CD4-positive, CD25-positive, alpha-beta regulatory T cell (primary cell): Measurements from ENCODE around the gene WDR93. TPM values are rescaled to one million over a fixed set of nuclear protein-coding genes. Genes with fewer than 3 reads are reported as not detected.
A peak's percentile ranks its signal among the peaks of the same experiment; 100 is the strongest.

Experiments used
- ATAC-seq, 2 donors: fragments of 150-1000 bp; cut with Tn5 transposase; one replicate each; pipeline ENCODE4 v1.10.0; 2021; ENCODE audit warnings: low read depth in 2 of 2, moderate number of reproducible peaks in 2 of 2, moderate library complexity in 1 of 2
- DNase-seq, 3 donors: peaks; one replicate each; pipeline versions ENCODE4 v3.0.0 to v3.0.0-alpha.2; 2012 to 2022; ENCODE audit warnings: mixed read lengths in 1 of 3
- H3K27ac ChIP-seq: one replicate; pipeline ENCODE4 v1.7.0; 2013; ENCODE audit warnings: mild to moderate bottlenecking, low read length; ENCODE audit not compliant: insufficient read depth, poor library complexity, severe bottlenecking
- H3K27me3 ChIP-seq: one replicate; pipeline ENCODE4 v1.7.0; 2013; ENCODE audit warnings: low read length; ENCODE audit not compliant: control insufficient read depth, insufficient read depth
- H3K36me3 ChIP-seq: one replicate; pipeline ENCODE4 v1.7.0; 2013; ENCODE audit warnings: mild to moderate bottlenecking, low read length, moderate library complexity; ENCODE audit not compliant: control insufficient read depth, insufficient read depth
- H3K4me1 ChIP-seq: 2 replicates; pipeline ENCODE4 v1.7.0; 2013; ENCODE audit warnings: mild to moderate bottlenecking, low read length; ENCODE audit not compliant: insufficient read depth, control insufficient read depth, poor library complexity, severe bottlenecking
- H3K4me3 ChIP-seq: one replicate; pipeline ENCODE4 v1.7.0; 2013; ENCODE audit warnings: low read depth, mild to moderate bottlenecking, low read length, moderate library complexity
- H3K9me3 ChIP-seq, 2 experiments: 1 replicate in 1 of 2; 2 replicates in 1 of 2; pipeline ENCODE4 v1.7.0; 2013; ENCODE audit warnings: low read length in 2 of 2, mild to moderate bottlenecking in 1 of 2, moderate library complexity in 1 of 2; ENCODE audit not compliant: control insufficient read depth in 2 of 2
- H3K27ac Mint-ChIP-seq, 3 donors: one replicate each; pipeline ENCODE4 v1.8.0; 2020 to 2022; ENCODE audit warnings: mild to moderate bottlenecking in 3 of 3, mixed read lengths in 3 of 3, moderate library complexity in 2 of 3
- H3K27me3 Mint-ChIP-seq: one replicate; pipeline ENCODE4 v1.8.0; 2022; ENCODE audit warnings: mild to moderate bottlenecking, mixed read lengths
- H3K36me3 Mint-ChIP-seq: one replicate; pipeline ENCODE4 v1.8.0; 2020; ENCODE audit warnings: mixed read lengths
- H3K4me1 Mint-ChIP-seq, 4 donors: one replicate each; pipeline ENCODE4 v1.8.0; 2020 to 2022; ENCODE audit warnings: mixed read lengths in 4 of 4, mild to moderate bottlenecking in 1 of 4
- H3K4me3 Mint-ChIP-seq, 4 donors: one replicate each; pipeline ENCODE4 v1.8.0; 2020 to 2022; ENCODE audit warnings: mild to moderate bottlenecking in 4 of 4, mixed read lengths in 4 of 4, moderate library complexity in 3 of 4
- H3K9me3 Mint-ChIP-seq, 7 donors: one replicate each; pipeline ENCODE4 v1.8.0; 2020 to 2022; ENCODE audit warnings: mixed read lengths in 7 of 7, mild to moderate bottlenecking in 3 of 7, moderate library complexity in 2 of 7
- polyA plus RNA-seq, 4 donors: library from polyadenylated mRNA; unstranded; fragments of 300-500 nt; fragmentation: Illumina TruSeq; gene quantifications; one replicate each; pipeline ENCODE4 v1.2.3, GENCODE V29; 2021
- total RNA-seq: library from RNA; stranded (reverse); gene quantifications from one replicate; pipeline ENCODE4 v1.2.3, GENCODE V29; 2022

Gene WDR93
- total and polyA plus RNA-seq, 5 donors from 2014 or later, result not detected

DNA sequence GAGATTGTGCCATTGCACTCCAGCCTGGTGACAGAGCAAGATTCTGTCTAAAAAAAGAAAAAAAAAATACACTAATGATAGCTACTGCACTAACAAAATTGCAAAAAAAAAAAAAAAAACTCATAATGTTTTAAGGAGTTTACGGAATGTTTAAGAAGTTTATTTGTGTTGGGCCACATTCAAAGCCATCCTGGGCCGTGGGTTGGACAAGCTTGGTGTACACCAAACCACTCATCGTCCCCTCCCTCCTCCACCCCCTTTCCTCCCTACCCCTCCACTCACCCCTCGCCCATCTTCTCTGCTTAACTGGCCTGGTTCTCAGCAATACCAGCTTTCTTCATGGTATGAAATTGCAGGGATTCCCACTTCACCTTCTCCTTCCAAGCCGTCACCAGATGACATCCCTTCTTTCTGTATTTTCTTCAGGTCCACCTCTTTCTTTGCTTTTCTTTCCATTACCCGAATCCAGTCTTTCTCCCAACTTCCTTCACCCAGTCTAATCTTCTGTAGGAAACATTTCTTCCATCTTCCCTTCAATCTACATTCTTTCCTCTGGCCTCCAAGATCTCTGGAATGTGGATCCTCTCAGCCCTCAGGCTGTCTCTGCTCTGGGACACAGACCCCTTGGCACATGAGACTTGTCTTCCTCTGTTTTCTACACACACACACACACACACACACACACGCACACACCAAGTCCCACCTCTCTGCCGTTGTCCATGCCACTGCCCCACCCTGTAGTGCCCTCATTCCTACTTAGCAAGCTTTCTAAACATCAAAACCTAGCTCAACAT is 63.9 kb downstream of the WDR93 start:
- Mint-ChIP-seq H3K9me3 (no peaks in the 10 kb centered on the region), H3K4me1 (peaks cover 0 to 3% (median under 1%) of the 10 kb centered on the region in 4 donors), H3K36me3 (no peaks in the 10 kb centered on the region), H3K27ac (no peak overlapping the region), H3K4me3 (no peak overlapping the region), H3K27me3 (peaks cover 28% of the 10 kb centered on the region)
- Histone ChIP-seq H3K9me3 (no peaks in the 10 kb centered on the region), H3K27ac (no peak overlapping the region), H3K27me3 (peaks cover 2% of the 10 kb centered on the region), H3K4me3 (no peak overlapping the region), H3K36me3 (no peaks in the 10 kb centered on the region), H3K4me1 (peaks cover 12% of the 10 kb centered on the region)
- no peak for ATAC-seq
- DNase-seq, result no peak

DNA sequence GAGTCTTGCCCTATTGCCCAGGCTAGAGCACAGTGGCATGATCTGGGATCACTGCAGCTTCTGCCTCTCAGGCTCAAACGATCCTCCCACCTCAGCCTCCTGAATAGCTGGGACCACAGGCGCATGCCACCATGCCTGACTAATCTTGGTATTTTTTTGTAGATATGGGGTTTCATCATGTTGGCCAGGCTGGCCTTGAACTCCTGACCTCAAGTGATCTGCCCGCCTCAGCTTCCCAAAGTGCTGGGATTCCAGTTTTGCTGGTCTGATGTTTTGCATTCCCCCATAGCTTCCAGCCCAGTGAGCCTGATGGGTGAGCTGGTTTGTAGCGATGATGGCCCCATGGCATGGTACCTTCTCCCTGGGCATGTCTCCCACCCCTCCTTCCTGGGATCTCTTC is 65.1 kb downstream of the WDR93 start:
- Mint-ChIP-seq H3K27ac (peak overlapping the region in 1 of 3 donors; percentile 36), H3K4me1 (no peaks in the 10 kb centered on the region), H3K27me3 (peaks cover 27% of the 10 kb centered on the region), H3K9me3 (no peaks in the 10 kb centered on the region), H3K36me3 (no peaks in the 10 kb centered on the region), H3K4me3 (peak overlapping the region in 1 of 4 donors; percentile 66)
- Histone ChIP-seq H3K4me1 (peaks cover 6% of the 10 kb centered on the region), H3K27ac (no peak overlapping the region), H3K27me3 (peaks cover 2% of the 10 kb centered on the region), H3K4me3 (no peak overlapping the region), H3K9me3 (no peaks in the 10 kb centered on the region), H3K36me3 (no peaks in the 10 kb centered on the region)
- ATAC-seq (no peak), DNase-seq (no peak)

DNA sequence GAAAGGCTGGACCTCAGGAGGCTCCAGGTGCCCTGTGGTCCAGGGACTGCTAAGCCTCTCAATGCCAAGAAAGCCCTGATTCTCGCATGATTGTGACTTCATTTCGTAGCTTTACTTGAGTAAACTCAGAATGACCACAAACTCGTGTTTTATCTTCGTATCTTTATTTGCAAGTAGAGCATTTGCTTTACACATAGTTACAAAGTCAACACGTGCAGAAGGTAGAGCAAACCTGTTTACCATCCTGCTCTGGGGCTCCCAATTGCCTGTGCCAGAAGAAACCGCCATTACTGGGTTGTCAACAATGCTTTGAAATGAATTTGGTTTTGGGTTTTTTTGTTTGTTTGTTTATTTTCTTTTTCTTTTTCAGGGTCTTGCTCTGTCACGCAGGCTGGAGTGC is 66.3 kb downstream of the WDR93 start:
- Histone ChIP-seq H3K9me3 (no peaks in the 10 kb centered on the region), H3K4me1 (no peaks in the 10 kb centered on the region), H3K27me3 (peaks cover 2% of the 10 kb centered on the region), H3K27ac (no peak overlapping the region), H3K36me3 (no peaks in the 10 kb centered on the region), H3K4me3 (no peak overlapping the region)
- no peaks in the 10 kb centered on the region for H3K36me3 Mint-ChIP-seq
- peaks cover 24% of the 10 kb centered on the region for H3K27me3 Mint-ChIP-seq
- ATAC-seq (no peak), DNase-seq (no peak)
- H3K27ac Mint-ChIP-seq, result no peak overlapping the region
- H3K9me3 Mint-ChIP-seq, result no peaks in the 10 kb centered on the region
- H3K4me3 Mint-ChIP-seq, result no peak overlapping the region
- H3K4me1 Mint-ChIP-seq, result no peaks in the 10 kb centered on the region

DNA sequence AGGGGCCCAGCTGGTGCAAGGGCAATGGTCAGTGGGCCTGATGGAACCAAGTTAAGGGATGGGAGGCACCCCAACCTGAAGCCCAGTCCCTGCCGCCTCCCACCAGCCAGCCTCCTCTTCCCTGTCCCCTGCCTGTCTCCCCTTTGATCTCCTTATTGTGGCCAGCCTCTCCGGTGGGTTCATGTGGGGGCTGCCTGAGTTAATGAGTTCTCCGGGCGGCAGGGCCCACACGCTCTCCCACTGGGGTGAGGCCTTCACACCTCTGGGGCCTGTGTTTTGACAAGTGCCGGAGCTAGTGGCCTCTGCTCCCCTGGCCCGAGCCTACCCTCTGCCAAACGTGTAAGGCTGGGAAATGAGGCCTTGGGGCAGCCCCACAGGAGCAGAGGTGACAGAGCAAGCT is 67.7 kb downstream of the WDR93 start:
- no peak for ATAC-seq
- H3K27ac Mint-ChIP-seq, result no peak overlapping the region

DNA sequence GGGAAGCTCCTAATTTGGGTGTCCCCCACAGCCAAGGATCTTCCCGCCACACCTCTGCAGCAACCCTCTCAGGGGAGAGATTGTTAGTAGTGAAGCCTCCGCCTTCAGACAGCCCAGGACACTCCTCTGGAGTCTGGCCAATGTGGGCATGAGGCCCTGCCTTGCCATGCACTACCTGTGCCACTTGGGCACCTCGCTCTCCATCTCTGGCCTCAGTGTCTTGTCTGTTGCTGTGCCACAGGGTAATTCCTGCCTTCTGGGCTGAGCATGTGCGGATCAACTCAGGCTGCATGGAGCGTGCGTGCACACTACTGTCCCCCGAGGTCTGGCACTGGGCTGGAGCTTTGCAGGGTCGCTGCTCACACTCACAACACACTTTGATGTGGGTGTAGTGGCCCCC is 68.4 kb downstream of the WDR93 start:
- no peaks in the 10 kb centered on the region for H3K36me3 Mint-ChIP-seq
- H3K4me1 ChIP-seq, result no peaks in the 10 kb centered on the region
- H3K9me3 ChIP-seq, result no peaks in the 10 kb centered on the region
- H3K27me3 ChIP-seq, result no peaks in the 10 kb centered on the region
- H3K4me3 ChIP-seq, result no peak overlapping the region
- no peak for DNase-seq
- no peaks in the 10 kb centered on the region for H3K9me3 Mint-ChIP-seq
- H3K4me1 Mint-ChIP-seq, result no peaks in the 10 kb centered on the region
- no peak overlapping the region for H3K27ac Mint-ChIP-seq
- peak overlapping the region in 1 of 4 donors; percentile 35 for H3K4me3 Mint-ChIP-seq
- H3K27me3 Mint-ChIP-seq, result peaks cover 14% of the 10 kb centered on the region
- no peak for ATAC-seq
- H3K27ac ChIP-seq, result no peak overlapping the region
- no peaks in the 10 kb centered on the region for H3K36me3 ChIP-seq

More for the DNA sequence above, 67.7 kb downstream of the WDR93 start:
- Histone ChIP-seq H3K4me1 (no peaks in the 10 kb centered on the region), H3K27ac (no peak overlapping the region), H3K4me3 (no peak overlapping the region), H3K9me3 (no peaks in the 10 kb centered on the region), H3K36me3 (no peaks in the 10 kb centered on the region), H3K27me3 (no peaks in the 10 kb centered on the region)
- Mint-ChIP-seq H3K9me3 (no peaks in the 10 kb centered on the region), H3K4me3 (no peak overlapping the region), H3K36me3 (no peaks in the 10 kb centered on the region), H3K27me3 (peaks cover 16% of the 10 kb centered on the region), H3K4me1 (no peaks in the 10 kb centered on the region)
- no peak for DNase-seq

DNA sequence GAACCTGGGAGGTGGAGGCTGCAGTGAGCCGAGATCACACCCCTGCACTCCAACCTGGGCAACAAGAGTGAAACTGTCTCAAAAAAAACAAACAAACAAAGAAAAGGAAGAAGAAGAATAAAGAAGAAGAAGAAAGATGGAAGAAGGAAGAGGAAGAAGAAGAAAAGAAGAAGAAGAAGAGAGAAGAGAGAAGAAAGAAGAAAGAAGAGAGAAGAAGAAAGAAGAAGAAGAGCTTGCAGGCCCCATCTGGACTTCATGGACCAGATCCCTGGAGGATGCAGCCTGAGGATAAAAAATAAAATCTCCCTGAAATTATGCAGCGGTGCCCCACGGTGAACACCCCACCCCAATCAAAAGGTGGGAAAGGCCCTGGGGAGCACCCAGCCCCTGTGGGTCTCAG is 69.2 kb downstream of the WDR93 start:
- Mint-ChIP-seq H3K4me3 (no peak overlapping the region), H3K27me3 (peaks cover 10% of the 10 kb centered on the region), H3K9me3 (no peaks in the 10 kb centered on the region), H3K36me3 (no peaks in the 10 kb centered on the region), H3K27ac (no peak overlapping the region), H3K4me1 (no peaks in the 10 kb centered on the region)
- Histone ChIP-seq H3K27me3 (no peaks in the 10 kb centered on the region), H3K9me3 (no peaks in the 10 kb centered on the region), H3K36me3 (no peaks in the 10 kb centered on the region), H3K4me1 (no peaks in the 10 kb centered on the region), H3K4me3 (no peak overlapping the region), H3K27ac (no peak overlapping the region)
- DNase-seq, result no peak
- no peak for ATAC-seq

DNA sequence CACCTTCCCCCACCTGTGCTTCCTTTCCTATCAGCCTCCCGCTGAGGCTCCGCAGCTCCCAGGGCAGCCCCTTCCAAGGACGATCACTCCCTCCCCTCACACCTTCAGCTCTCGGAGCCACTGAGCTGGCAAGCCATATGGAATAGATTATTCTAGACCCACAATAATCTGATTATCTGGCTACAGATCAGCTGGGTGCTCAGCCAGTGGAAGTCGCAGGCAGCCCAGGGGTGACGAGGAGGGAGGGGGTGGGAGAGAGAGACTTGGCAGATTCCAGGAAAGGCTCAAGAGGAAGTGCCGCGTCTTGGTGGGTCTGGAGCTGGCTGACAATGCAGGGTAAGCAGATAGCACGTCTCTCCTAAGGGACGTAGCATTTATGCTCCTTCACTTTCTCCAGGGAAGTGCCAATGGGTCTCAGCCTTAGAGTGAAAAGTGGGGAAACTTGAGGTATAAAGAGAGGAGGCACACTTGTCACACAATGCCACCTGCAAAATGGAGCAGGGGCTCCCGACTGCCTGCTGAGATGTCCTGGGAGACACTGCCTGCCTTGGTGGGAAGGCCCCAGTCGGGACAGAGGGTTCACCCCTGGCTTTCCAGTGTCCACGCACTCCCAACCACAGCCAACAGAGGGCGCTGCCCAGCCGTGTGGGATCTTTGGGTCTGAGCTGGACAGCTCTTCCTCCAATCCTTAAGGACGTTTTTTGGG is 69.8 kb downstream of the WDR93 start:
- ATAC-seq, result peak; percentile 50 to 70
- no peaks in the 10 kb centered on the region for H3K4me1 Mint-ChIP-seq
- Histone ChIP-seq H3K4me1 (no peaks in the 10 kb centered on the region), H3K27me3 (no peaks in the 10 kb centered on the region), H3K27ac (no peak overlapping the region), H3K4me3 (no peak overlapping the region), H3K36me3 (no peaks in the 10 kb centered on the region), H3K9me3 (no peaks in the 10 kb centered on the region)
- H3K36me3 Mint-ChIP-seq, result no peaks in the 10 kb centered on the region
- peak; percentile 29 to 49 (median 40) for DNase-seq
- H3K9me3 Mint-ChIP-seq, result no peaks in the 10 kb centered on the region
- no peak overlapping the region for H3K27ac Mint-ChIP-seq
- peaks cover 9% of the 10 kb centered on the region for H3K27me3 Mint-ChIP-seq
- H3K4me3 Mint-ChIP-seq, result no peak overlapping the region
